Common myeloid progenitor, CD34-positive (primary cell): ENCODE data around the gene FKBP1A.
A peak's percentile ranks its signal among the peaks of the same experiment; 100 is the strongest.
"Not testable (repeated sequence)": the region's sequence is repeated elsewhere in the genome, so short reads cannot be mapped to it uniquely, and the experiment has no call there.

Source experiments
- CTCF ChIA-PET: fragments of 350-600 bp; sonication (Branson Sonifier 250); formaldehyde crosslinking; loops from one replicate; lab custom pipeline; 2021; ENCODE audit warnings: antibody characterized with exemption; lab: Charles Lee
- POLR2A ChIA-PET: fragments of 350-600 bp; sonication (Branson Sonifier 250); formaldehyde crosslinking; loops from one replicate; lab custom pipeline; 2021; ENCODE audit warnings: antibody characterized with exemption; lab: Charles Lee
- DNase-seq, 3 donors: peaks; one replicate each; pipeline versions ENCODE4 v3.0.0 to v3.0.0-alpha.2; 2013
- H3K27ac ChIP-seq, 2 experiments: 1 replicate in 1 of 2; 2 replicates in 1 of 2; pipeline ENCODE4 v1.7.0; 2013; ENCODE audit warnings: inconsistent platforms in 2 of 2, low read length in 2 of 2, mild to moderate bottlenecking in 2 of 2, low read depth in 1 of 2, moderate library complexity in 1 of 2; ENCODE audit not compliant: severe bottlenecking in 2 of 2, insufficient read depth in 1 of 2, poor library complexity in 1 of 2
- H3K27me3 ChIP-seq, 5 experiments: replicated peaks in 2 of 5; 1 replicate in 3 of 5; 2 replicates in 2 of 5; pipeline versions ENCODE4 v1.6.1 to v1.7.0; 2013; ENCODE audit warnings: low read length in 4 of 5, mild to moderate bottlenecking in 2 of 5, moderate library complexity in 2 of 5, inconsistent platforms in 1 of 5; ENCODE audit not compliant: insufficient read depth in 5 of 5, control insufficient read depth in 4 of 5
- H3K36me3 ChIP-seq, 4 experiments: 1 replicate in 2 of 4; 2 replicates in 2 of 4; pipeline versions ENCODE4 v1.6.1 to v1.7.0; 2013; ENCODE audit warnings: low read length in 3 of 4, control low read depth in 1 of 4, mild to moderate bottlenecking in 1 of 4; ENCODE audit not compliant: control insufficient read depth in 4 of 4, insufficient read depth in 4 of 4
- H3K4me1 ChIP-seq, 4 experiments: 1 replicate in 3 of 4; 2 replicates in 1 of 4; pipeline versions ENCODE4 v1.6.1 to v1.7.1; 2013; ENCODE audit warnings: low read length in 3 of 4, mild to moderate bottlenecking in 3 of 4, control low read depth in 1 of 4, inconsistent platforms in 1 of 4, moderate library complexity in 1 of 4; ENCODE audit not compliant: control insufficient read depth in 4 of 4, insufficient read depth in 4 of 4; ENCODE audit errors: control extremely low read depth in 1 of 4
- H3K4me3 ChIP-seq, 7 experiments: 1 replicate in 4 of 7; 2 replicates in 3 of 7; pipeline versions ENCODE4 v1.5.1 to v1.7.0; 2013; ENCODE audit warnings: mild to moderate bottlenecking in 7 of 7, low read length in 6 of 7, moderate library complexity in 6 of 7, inconsistent platforms in 2 of 7, low read depth in 2 of 7, control low read depth in 1 of 7; ENCODE audit not compliant: insufficient read depth in 4 of 7, control insufficient read depth in 1 of 7; ENCODE audit errors: extremely low read depth in 1 of 7
- H3K9me3 ChIP-seq, 5 experiments: 1 replicate in 4 of 5; 2 replicates in 1 of 5; pipeline versions ENCODE4 v1.6.1 to v1.7.1; 2013; ENCODE audit warnings: low read length in 4 of 5, mild to moderate bottlenecking in 2 of 5, inconsistent platforms in 1 of 5, low read depth in 1 of 5, moderate library complexity in 1 of 5; ENCODE audit not compliant: control insufficient read depth in 4 of 5, insufficient read depth in 2 of 5; ENCODE audit errors: control extremely low read depth in 1 of 5
- WGBS: methylation state at CpG from one replicate; pipeline ENCODE4 v1.1.5; 2013; ENCODE audit not compliant: insufficient coverage; 5-methylcytosine and 5-hydroxymethylcytosine counted together

The FKBP1A gene

DNA sequence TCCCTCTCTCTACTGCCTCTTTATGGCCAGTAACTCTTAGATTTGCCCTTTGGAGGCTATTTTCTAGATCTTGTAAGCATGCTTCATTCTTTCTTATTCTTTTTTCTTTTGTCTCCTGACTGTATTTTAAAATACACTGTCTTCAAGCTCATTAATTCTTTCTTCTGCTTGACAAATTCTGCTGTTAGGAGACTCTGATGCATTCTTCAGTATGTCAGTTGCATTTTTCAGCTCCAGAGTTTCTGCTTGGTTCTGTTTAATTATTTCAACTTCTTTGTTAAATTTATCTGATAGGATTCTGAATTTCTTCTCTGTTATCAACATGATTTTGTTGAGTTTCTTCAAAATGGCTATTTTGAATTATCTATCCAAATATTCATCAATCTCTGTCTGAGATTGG, 38.9 kb downstream of the FKBP1A start:
- Histone ChIP-seq H3K9me3 (peaks cover 0 to 27% (median 14%) of the 10 kb centered on the region in 5 experiments), H3K36me3 (peaks cover 16 to 58% (median 18%) of the 10 kb centered on the region in 4 experiments), H3K27ac (no peak overlapping the region), H3K4me3 (no peak overlapping the region), H3K27me3 (no peaks in the 10 kb centered on the region), H3K4me1 (no peaks in the 10 kb centered on the region)
- DNase-seq, result no peak
- ChIA-PET CTCF (interaction anchor here (1.0 to 1.1 kb wide), 2 partner anchors 12 to 70 kb away, joined by 3 read pairs; no protein-coding TSS in a partner anchor), POLR2A (no interaction called here)

GRCh38 chr20:1346315-1346969, 46.4 kb downstream of the FKBP1A start:
- Histone ChIP-seq H3K4me1 (peaks cover 0 to 13% (median 0%) of the 10 kb centered on the region in 4 experiments), H3K9me3 (peaks cover 0 to 20% (median 4%) of the 10 kb centered on the region in 5 experiments), H3K27ac (no peak overlapping the region), H3K4me3 (peak overlapping the region in 1 of 7 experiments; percentile 17), H3K36me3 (peaks cover 2 to 11% (median 3%) of the 10 kb centered on the region in 4 experiments), H3K27me3 (no peaks in the 10 kb centered on the region)
- CTCF ChIA-PET, result interaction anchor here (1.2 kb wide), 1 partner anchor 24 kb away, joined by 3 read pairs; no protein-coding TSS in a partner anchor
- POLR2A ChIA-PET, result no interaction called here
- no CpG with 5 or more reads among the region's 2 CpGs for WGBS
- peak in 2 of 3 donors; percentile 67 to 70 for DNase-seq

GRCh38 chr20:1345756-1346093, 47.1 kb downstream of the FKBP1A start:
- no peak overlapping the region for H3K4me3 ChIP-seq
- POLR2A ChIA-PET, result no interaction called here
- CTCF ChIA-PET, result interaction anchor here (1.2 kb wide), 1 partner anchor 23 kb away, joined by 3 read pairs; no protein-coding TSS in a partner anchor
- DNase-seq, result no peak
- peaks cover 0 to 18% (median 4%) of the 10 kb centered on the region in 5 experiments for H3K9me3 ChIP-seq
- H3K27ac ChIP-seq, result no peak overlapping the region
- H3K4me1 ChIP-seq, result peaks cover 0 to 13% (median 0%) of the 10 kb centered on the region in 4 experiments
- H3K36me3 ChIP-seq, result peaks cover 2 to 6% (median 3%) of the 10 kb centered on the region in 4 experiments
- WGBS, result 100% methylated on average over 1 of the region's 1 CpG
- H3K27me3 ChIP-seq, result no peaks in the 10 kb centered on the region

DNA sequence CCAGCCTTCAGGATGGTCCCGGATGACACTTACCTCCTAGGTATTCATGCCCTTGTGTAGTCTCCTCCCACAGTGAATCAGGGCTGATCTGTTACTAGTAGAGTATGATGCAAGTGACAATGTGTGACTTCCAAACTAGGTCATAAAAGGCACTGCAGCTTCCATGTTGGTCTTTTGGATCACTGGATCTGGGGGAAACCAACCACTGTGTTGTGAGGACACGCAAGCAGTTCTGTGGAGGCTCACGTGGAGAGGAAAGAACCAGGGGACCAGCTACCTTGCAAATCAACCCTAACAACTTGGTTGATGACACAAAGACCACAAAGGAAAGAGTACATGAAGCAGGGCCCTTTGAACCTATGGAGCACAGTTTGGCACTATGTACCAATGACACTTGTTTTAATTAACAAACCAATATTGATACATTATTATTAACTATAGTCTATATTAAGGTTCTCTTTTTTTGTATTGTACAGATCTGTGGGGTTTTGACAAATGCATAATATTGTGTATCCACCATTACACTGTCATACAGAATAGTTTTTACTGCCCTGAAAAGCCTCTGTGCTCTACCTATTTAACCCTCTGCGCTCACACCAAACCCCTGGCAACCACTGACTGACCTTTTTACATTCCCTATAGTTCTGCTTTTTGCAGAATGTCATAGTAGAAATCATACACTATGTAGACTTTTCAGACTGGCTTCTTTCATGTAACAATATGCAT, 47.7 kb downstream of the FKBP1A start:
- POLR2A ChIA-PET, result no interaction called here

DNA sequence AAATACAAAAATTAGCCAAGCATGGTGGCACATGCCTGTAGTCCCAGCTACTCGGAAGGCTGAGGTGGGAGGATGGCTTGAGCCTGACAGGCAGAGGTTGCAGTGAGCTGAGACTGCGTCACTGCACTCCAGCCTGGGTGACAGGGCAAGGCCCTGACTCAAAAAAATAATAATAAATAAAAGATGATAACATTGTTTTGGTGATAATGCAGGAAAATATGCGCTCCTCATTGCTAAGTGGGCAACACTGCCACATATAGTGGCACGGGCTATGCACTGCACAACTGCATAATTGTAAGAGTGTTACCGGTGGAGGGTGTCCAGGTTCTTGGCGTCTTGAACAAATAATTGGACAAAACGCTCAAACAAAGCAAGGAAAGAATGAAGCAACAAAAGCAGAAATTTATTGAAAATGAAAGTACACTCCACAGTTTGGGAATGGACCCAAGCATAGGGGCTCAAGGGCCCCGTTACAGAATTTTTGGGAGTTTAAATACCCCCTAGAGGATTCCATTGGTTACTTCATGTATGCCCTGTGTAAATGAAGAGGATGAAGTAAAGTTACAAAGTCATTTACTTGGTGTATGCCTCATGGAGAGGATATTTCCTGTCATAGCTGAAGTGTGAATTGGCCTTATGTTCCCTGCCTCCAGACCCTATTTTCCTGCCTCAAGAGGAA, 49.3 kb downstream of the FKBP1A start:
- CTCF ChIA-PET, H3K27ac ChIP-seq: not testable (repeated sequence)
- H3K4me1 ChIP-seq, result peaks cover 0 to 13% (median 0%) of the 10 kb centered on the region in 4 experiments

More for the DNA sequence above, 47.7 kb downstream of the FKBP1A start:
- CTCF ChIA-PET, result interaction anchor here (1.2 kb wide), 1 partner anchor 22 kb away, joined by 3 read pairs; no protein-coding TSS in a partner anchor
- H3K27ac ChIP-seq, result no peak overlapping the region
- no peak overlapping the region for H3K4me3 ChIP-seq
- 85% methylated on average over 2 of the region's 4 CpGs for WGBS
- H3K27me3 ChIP-seq, result no peaks in the 10 kb centered on the region
- peaks cover 0 to 3% (median 3%) of the 10 kb centered on the region in 4 experiments for H3K36me3 ChIP-seq
- no peak for DNase-seq
- H3K4me1 ChIP-seq, result peaks cover 0 to 13% (median 0%) of the 10 kb centered on the region in 4 experiments
- peaks cover 0 to 18% (median 4%) of the 10 kb centered on the region in 5 experiments for H3K9me3 ChIP-seq

GRCh38 chr20:1341561-1342265, 51.1 kb downstream of the FKBP1A start:
- WGBS, result 79% methylated on average over 3 of the region's 5 CpGs
- H3K27ac ChIP-seq, result no peak overlapping the region
- H3K4me3 ChIP-seq, result no peak overlapping the region
- peaks cover 0 to 2% (median 0%) of the 10 kb centered on the region in 5 experiments for H3K9me3 ChIP-seq
- CTCF ChIA-PET, result interaction anchor here (0.7 to 1.2 kb wide), 2 partner anchors 13 to 27 kb away, joined by 3 read pairs; no protein-coding TSS in a partner anchor
- no peaks in the 10 kb centered on the region for H3K27me3 ChIP-seq
- no peak for DNase-seq
- H3K4me1 ChIP-seq, result peaks cover 0 to 15% (median 5%) of the 10 kb centered on the region in 4 experiments
- POLR2A ChIA-PET, result no interaction called here
- H3K36me3 ChIP-seq, result peaks cover 0 to 3% (median under 1%) of the 10 kb centered on the region in 4 experiments

More for the DNA sequence above, 49.3 kb downstream of the FKBP1A start:
- WGBS, result 96% methylated on average over 6 of the region's 8 CpGs
- H3K36me3 ChIP-seq, H3K4me3 ChIP-seq, POLR2A ChIA-PET, H3K27me3 ChIP-seq, DNase-seq: not testable (repeated sequence)
- peaks cover 0 to 13% (median 4%) of the 10 kb centered on the region in 5 experiments for H3K9me3 ChIP-seq
